Left forelimb (tissue), 1 donor: ENCODE data around the gene RHBDL2.
"Not testable (repeated sequence)": the region's sequence is repeated elsewhere in the genome, so short reads cannot be mapped to it uniquely, and the experiment has no call there.

ENCODE experiments used
- DNase-seq: peaks from one replicate; pipeline ENCODE4 v3.0.0-alpha.2; 2018; ENCODE audit warnings: low spot score

The RHBDL2 gene

DNA sequence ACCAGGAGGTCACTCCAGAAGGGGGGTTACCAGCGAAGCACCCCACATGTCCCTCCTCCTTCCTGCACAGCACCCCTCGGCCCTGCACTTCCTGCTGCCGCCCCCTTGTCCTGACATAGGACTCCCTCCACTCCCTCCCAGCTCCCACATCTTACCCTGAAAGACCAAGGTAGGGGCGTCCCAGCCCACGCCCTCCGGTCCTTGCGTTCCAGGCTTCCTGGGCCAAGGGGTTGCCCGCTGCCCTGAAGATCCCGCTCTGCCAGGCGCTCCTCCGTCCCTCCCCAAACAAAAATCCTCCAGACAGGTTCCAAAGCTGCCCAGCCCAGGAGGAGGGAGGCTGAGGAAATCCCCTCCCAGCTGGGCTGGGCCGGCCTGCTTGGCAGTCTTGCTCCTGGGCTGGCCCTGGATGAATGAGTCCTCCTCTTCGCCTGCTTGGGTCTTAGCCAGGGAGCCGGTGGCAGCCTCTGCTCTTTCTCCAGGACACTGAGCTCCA is at the start of gene RHBDL2:
TSS of gene RHBDL2 (minus strand) at position 304 of the 493 bp plus-strand sequence. CDS start 22,618 bp downstream, outside the sequence.
- peak; percentile 66 for DNase-seq

GRCh38 chr1:38990738-38991637 is 49.4 kb upstream of the RHBDL2 start, which contains the start of gene AKIRIN1:
Gene AKIRIN1, plus strand, starts transcription at chr1:38991276. Its CDS starts 105 bp downstream, at chr1:38991381.
- DNase-seq = peak; percentile 100

GRCh38 chr1:38990386-38990737 is 48.7 kb upstream of the RHBDL2 start:
- DNase-seq = no peak

DNA sequence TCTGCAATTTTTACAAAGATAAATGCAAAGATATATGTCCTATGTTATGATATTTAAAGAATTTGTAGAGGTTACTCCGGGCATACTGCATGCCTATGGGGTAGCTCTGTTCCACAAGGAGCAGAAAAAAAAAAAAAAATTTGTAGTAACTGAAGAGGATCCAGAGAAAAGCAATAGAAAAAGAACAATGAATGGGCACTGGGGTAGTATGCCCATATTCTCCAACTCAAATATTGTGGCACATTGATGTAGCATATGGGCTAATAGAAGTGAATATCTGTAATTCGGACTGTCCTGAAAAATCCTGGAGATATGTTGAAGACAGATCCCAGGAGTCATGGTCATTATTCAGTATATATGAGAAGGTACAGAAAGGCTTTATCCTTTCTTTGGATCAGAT is 48.3 kb upstream of the RHBDL2 start:
- no peak for DNase-seq

- DNase-seq = not testable (repeated sequence)
Observed at GRCh38 chr1:38979380-38979779, 37.8 kb upstream of the RHBDL2 start.

- DNase-seq = not testable (repeated sequence)
Observed at GRCh38 chr1:38978245-38978542, 36.6 kb upstream of the RHBDL2 start.

DNA sequence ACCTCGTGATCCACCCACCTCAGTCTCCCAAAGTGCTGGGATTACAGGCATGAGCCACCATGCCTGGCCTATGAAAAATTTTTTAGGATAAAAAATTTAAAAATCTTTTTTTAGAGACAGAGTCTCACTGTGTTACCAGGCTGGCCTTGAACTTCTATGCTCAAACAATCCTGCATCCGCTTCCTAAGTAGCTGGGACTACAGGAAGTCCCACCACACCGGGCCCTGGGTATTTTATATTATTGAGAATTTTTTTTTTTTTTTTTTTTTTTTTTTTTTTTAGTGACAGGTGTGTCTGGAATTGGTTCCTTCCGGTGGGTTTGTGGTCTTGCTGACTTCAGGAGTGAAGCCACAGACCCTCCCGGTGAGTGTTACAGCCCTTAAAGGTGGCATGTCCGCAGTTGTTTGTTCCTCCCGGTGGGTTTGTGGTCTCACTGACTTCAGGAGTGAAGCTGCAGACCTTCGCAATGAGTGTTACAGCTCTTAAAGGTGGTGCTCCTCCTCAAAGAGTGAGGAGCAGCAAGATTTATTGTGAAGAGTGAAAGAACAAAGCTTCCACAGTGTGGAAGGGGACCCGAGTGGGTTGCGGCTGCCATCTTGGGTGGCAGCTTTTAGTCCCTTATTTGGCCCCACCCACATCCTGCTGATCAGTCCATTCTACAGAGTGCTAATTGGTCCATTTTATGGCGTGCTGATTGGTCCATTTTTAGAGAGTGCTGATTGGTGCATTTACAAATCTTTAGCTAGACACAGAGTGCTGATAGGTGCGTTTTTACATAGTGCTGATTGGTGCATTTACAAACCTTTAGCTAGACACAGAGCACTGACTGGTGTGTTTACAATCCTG is 36.0 kb upstream of the RHBDL2 start:
- not testable (repeated sequence) for DNase-seq

DNA sequence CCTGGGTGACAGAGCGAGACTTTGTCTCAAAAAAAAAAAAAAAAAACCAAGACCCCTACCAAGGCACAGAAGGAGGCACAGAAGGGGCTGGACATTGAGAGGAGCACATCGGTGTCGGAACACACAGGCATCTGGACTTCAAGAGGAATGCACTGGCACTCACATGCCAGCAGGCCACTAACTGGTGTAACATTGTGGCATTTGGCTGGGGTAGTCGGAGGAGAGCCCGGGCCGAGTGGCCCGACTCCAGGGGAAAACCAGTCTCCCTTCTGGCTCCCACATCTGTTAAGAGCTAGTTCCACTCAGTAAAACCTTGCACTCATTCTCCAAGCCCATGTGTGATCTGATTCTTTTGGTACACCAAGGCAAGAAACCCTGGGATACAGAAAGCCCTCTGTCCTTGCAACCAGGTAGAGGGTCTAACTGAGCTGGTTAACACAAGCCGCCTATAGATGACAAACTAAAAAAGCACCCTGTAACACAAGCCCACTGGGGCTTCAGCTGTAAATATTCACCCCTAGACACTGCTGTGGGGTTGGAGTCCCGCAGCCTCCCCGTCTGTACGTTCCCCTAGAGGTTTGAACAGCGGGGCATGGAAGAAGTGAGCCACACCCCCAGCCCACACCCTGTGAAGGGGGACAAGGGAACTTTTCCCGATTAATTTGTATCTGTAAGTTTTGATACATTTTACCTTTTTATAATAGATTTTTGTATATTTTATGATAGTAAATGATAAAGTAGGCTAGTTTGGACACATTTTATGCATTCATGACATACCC is 32.2 kb upstream of the RHBDL2 start:
- DNase-seq = no peak

DNA sequence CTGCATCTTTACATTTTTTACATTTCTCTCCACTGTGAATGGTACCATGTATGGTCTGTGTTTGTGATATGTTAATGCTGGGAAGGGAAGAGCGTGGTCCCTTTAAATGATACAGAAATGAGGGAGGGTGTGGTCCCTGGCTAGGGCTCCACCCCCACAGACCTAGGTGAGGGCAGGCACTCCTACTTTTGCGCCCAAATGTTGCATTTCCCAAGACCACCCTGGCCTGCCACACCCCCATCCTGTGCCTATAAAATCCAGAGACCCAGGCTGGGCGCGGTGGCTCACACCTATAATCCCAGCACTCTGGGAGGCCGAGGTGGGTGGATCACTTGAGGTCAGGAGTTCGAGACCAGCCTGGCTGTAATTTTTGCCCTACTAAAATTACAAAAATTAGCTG is 31.5 kb upstream of the RHBDL2 start:
- not testable (repeated sequence) for DNase-seq

DNA sequence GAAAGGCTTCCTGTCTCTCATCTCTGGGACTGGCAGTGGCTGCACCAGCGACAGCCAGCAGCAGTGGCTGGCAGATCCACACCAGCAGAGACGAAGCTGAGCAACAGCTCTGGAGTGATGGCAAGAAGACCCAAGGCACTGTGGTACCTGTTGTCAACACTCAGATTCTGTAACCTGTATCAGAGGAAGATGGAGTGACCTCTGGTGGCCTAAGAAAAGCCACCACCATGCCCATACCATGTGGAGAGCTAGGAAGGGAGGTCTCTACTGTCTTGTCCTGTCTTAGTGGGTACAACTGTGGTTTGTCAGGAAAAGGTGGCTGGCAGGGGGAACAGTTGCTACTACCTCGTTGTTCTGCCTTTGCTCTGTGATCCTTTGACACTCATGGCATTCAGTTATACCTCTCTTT is 22.5 kb upstream of the RHBDL2 start:
- DNase-seq = no peak

GRCh38 chr1:38962560-38962959 is 20.9 kb upstream of the RHBDL2 start:
- DNase-seq = no peak

DNA sequence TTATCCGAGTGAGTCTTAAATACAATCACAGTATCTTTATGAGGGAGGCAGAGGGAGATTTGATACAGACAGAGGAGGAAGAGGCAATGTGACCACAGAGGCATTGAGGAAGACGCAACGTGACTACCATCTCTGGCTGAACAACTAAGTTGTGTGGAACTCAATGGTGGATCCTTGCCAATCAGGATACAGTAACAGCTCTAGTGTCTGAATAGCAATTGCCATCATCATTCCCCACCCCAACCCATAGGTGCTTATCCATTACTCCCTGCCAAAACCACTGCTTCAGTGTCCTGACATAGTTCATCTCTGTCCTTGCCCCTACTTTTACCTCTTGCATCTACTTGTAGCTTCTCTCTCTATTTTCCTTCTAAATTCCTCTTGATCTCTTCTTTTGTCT is 20.5 kb upstream of the RHBDL2 start:
- DNase-seq = no peak

DNA sequence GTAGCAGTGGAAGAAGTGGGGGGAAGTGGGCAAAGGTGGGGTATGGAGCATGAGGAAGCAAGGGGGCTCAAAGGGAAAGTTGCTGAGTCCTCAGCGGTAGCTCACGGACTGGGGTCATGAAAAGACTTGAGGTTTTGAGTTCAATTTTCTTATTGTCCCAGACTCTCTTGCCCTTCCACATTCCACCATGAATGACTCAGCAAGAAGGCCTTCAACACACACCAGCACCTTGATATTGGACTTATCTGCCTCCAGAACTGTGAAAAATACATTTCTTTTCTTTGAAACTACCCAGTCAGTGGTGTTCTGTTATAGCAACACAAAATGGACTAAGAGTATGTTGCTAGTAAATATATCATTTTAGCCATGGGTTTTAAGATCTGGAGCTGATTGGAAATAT is 17.3 kb upstream of the RHBDL2 start:
- DNase-seq = no peak

GRCh38 chr1:38953433-38953860 is 11.8 kb upstream of the RHBDL2 start:
- no peak for DNase-seq

- no peak for DNase-seq
Observed at GRCh38 chr1:38950553-38950952, 8.9 kb upstream of the RHBDL2 start.

GRCh38 chr1:38944547-38944946 is 2.9 kb upstream of the RHBDL2 start:
- no peak for DNase-seq

GRCh38 chr1:38942664-38943428 is 1.2 kb upstream of the RHBDL2 start:
- DNase-seq = no peak

- no peak for DNase-seq
Observed at GRCh38 chr1:38941093-38941492, 537 bp downstream of the RHBDL2 start.

DNA sequence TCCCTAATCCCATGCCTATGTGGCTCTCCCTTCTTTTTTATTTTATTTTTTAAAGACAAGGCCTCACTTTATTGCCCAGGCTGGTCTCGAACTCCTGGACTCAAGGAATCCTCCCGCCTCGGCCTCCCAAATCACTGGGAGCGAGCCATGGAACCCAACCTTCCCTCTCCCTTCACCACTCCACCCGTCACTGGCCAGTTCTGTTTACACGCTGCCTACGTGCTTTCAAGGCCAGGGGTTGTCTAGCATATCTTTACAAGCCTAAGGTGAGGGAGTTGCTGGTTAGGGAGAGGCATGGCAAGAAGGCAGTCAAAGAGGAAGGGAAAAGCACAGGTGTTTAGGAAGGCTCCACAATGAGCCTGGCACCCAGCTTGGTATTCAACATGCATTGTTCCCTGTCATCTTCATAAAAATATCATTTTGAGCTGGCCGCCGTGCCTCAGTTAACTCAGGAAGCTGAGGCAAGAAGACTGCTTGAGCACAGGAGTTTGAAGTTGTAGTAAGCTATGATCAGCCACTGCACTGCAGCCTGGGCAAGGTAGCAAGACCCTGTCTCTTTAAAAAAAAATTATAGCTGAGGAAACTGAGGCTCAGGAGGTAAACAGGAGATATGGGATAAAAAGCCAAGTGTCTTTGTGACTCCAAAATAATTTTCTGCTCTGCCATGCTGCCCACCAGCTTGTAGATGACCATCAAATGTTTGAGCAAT is 1.1 kb downstream of the RHBDL2 start:
- DNase-seq = no peak

GRCh38 chr1:38938722-38939260 is 2.8 kb downstream of the RHBDL2 start:
- no peak for DNase-seq
